GM19025 (cell line): ENCODE results near the gene CHST9.
"Not testable (repeated sequence)": the region's sequence is repeated elsewhere in the genome, so short reads cannot be mapped to it uniquely, and the experiment has no call there.

Experiments used
- ATAC-seq: cut with Tn5 transposase; IDR thresholded peaks from one replicate; pipeline ENCODE4 v1.9.1; 2021; ENCODE audit warnings: mild to moderate bottlenecking, low read depth, moderate library complexity; ENCODE audit not compliant: unreplicated experiment

Gene CHST9, protein sequence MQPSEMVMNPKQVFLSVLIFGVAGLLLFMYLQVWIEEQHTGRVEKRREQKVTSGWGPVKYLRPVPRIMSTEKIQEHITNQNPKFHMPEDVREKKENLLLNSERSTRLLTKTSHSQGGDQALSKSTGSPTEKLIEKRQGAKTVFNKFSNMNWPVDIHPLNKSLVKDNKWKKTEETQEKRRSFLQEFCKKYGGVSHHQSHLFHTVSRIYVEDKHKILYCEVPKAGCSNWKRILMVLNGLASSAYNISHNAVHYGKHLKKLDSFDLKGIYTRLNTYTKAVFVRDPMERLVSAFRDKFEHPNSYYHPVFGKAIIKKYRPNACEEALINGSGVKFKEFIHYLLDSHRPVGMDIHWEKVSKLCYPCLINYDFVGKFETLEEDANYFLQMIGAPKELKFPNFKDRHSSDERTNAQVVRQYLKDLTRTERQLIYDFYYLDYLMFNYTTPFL

GRCh38 chr18:27185025-27185763 is at the start of gene CHST9:
Gene CHST9 (minus strand): TSS chr18:27185308. CDS start chr18:27142809, 42,499 bp downstream.
- no peak for ATAC-seq

GRCh38 chr18:27232355-27232754 is 47.2 kb upstream of the CHST9 start:
- not testable (repeated sequence) for ATAC-seq

DNA sequence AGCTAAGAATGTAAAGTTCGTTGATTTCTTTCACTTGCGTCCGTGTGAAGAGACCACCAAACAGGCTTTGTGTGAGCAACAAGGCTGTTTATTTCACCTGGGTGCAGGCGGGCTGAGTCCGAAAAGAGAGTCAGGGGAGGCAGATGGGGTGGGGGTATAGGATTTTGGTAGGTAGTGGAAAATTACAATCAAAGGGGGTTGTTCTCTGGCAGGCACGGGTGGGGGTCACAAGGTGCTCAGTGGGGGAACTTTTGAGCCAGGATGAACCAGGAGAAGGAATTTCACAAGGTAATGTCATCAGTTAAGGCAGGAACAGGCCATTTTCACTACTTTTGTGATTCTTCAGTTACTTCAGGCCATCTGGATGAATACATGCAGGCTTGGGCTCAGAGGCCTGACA is 46.6 kb upstream of the CHST9 start:
- ATAC-seq: not testable (repeated sequence)

- not testable (repeated sequence) for ATAC-seq
Observed at GRCh38 chr18:27231221-27231620, 46.1 kb upstream of the CHST9 start.

DNA sequence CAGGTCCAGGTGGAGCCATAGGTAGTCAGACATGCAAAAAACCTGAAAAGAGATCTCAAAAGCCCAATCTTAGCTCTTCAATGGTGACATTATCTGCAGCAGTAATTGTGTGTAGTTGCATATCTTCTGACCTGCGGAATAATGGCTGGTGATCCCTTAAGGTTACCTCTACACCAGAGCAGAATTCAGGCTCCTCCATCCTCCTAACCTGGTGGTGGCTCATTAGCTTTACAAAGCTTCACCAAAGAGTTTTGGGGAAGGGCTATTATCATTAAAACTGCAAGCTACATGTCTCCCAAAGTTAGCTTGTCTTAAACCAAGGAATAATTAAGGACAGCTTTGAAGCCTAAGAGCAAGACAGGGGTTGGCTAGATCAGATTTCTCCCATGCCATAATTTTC is 42.6 kb upstream of the CHST9 start:
- ATAC-seq: no peak

GRCh38 chr18:27226556-27227075 is 41.5 kb upstream of the CHST9 start:
- ATAC-seq: no peak

- ATAC-seq: no peak
Observed at GRCh38 chr18:27225947-27226481, 40.9 kb upstream of the CHST9 start.

DNA sequence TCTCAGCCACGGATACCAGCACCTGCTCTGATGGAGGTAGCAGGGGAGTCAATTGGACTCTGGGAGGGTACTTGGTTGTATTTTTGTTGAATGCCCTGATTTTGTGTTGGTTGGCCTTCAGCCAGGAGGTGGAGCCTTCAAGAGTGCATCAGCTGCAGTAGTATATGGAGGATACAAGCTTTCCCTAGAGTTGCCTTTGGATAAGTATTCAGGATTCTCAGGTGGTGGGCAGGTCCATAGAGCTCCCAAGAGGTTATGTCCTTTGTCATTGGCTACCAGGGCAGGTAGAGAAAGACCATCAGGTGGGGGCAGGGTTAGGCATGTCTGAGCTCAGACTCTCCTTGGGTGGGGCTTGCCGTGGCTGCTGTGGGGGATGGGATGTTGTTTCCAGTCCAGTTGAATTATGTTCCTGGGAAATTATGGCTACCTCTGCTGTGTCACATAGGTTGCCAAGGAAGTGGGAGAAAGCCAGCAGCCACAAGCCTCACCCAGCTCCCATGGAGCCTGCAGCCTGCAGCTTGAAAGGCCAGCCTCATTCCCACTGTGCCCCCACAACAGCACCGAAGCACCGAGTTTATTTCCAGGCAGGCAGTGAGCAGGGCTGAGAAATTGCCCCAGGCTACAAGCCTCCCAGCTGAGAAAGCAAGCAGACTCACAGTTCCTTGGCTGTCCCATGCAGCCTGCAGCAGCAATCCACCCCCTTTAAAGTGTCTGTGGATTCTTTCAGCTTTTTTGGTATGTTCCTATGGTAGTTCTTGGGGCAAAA is 38.6 kb upstream of the CHST9 start:
- ATAC-seq: no peak

GRCh38 chr18:27214831-27215230 is 29.7 kb upstream of the CHST9 start:
- ATAC-seq: no peak

GRCh38 chr18:27213123-27213717 is 28.1 kb upstream of the CHST9 start:
- no peak for ATAC-seq

DNA sequence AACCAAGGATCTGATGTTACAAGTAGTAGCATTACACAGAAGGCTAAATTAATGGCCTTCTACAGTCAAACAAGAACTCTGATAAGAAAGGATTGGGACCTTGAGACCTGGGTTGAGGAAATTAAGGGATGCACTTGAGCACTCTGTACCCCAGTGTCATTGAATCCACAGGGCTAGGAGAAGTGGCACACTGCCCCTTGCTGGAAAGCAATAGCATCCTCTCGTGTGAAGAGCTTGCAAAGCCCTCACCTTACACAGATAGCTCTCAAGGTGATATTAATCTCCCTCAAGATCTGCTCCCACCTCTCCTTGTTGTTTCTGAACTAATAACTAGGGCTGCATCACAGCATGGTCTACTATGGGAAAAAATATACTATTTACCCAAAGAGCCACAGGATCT is 26.5 kb upstream of the CHST9 start:
- ATAC-seq: no peak

DNA sequence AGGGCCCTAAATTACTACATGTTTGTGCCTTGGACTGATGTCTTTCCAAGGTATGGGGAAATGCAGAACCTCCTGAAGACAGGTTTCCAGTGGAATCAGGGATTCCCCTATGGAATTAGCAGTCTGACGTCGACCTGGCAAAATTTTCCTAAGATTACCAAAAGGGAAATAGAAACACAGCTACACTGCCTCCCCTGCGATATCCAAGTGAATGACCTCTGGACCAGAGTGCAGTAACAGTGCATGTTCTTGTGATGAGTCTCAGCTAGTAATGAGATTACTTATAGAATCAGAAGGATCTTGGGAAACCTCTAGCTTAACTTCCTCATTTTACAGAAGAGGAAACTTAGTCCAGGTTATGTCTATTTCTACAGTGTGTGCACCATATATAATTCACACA is 21.3 kb upstream of the CHST9 start:
- ATAC-seq: no peak

- no peak for ATAC-seq
Observed at GRCh38 chr18:27202741-27203140, 17.6 kb upstream of the CHST9 start.

DNA sequence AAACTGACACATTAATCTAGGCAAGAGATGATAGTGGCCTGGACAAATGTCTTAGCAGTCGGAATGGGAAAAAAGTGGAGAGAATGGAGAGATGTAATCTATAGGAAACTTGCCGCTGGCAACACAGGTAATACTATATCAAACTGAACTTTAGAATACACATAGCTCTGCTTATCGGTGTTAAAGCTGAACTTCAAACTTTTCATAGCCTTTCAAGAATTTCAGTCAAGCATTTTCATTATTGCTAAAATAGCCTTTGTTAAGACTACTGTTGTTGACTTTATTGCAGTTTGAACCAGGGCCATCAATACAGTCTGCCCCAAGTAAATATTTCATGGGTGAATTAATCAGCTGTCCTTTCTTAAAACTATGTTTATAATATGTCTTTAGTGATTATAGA is 12.9 kb upstream of the CHST9 start:
- no peak for ATAC-seq

- no peak for ATAC-seq
Observed at GRCh38 chr18:27188309-27188708, 3.2 kb upstream of the CHST9 start.

DNA sequence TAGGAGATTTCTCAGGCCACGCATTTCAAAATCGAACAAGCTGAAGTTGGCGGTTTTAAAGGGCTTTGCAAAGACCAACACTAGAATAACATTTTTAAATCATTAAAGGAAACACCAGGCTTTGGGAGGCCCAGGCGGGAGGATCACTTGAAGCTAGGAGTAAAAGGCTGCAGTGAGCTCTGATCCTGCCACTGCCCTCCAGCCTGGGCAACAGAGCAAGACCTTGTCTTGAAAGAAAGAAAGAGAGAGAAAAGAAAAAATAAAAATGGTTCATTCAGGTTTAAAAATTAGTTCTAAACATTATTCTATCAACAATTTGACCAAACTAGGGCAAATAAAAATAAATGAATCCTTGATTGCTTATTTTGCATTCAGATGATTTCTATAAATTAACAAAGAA is 789 bp upstream of the CHST9 start:
- ATAC-seq: no peak

DNA sequence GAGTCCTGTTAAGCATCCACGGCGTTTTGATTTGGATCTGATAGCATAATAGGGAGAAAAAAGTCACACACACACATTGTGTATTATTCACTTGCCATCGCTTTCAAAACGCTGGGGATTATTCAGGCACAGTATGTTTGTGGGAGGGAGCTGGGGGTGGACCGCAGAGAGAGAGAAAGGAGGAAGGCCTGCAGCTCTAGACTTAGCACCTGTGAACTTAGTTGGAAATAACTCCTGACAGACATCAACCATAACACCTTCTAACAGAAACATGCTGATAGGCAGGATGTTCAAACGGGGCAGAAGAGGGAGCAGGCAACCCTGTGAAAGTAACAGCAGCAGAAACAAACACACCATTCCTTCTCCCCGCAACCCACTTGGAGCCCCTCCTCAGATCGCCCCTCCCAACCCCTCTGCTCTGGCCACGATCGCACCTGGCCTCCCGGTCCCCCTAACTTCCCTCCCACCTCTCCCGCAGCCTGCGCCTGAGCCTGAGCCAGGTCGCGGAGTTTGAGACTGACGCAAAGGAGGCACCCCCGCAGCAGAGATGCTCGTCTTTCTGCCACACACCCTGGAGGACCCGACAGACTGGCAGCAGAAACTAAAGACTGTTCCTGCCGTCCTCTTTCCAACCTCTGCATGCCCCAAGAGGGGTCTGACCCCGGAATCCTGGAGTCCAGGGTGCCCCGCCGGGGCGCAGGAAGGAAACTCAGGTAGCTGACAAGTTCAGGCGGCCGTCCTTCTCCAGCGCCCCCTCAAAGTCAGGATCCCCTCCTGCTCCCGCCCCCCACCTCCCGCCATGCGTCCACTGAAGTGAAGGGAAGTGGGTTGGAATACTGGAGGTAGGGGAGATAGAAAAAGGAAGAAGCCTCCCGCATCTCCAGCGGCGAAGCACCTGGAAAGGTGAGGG is 738 bp downstream of the CHST9 start:
- ATAC-seq: no peak

- ATAC-seq: no peak
Observed at GRCh38 chr18:27181726-27182125, 3.4 kb downstream of the CHST9 start.

- no peak for ATAC-seq
Observed at GRCh38 chr18:27178424-27178823, 6.7 kb downstream of the CHST9 start.
